Breast epithelium (tissue), 3 donors: ENCODE data around the gene ZNF423.

Source experiments
- CTCF ChIP-seq, 3 donors: fragments of 450-650 bp; IDR thresholded peaks; one replicate each; pipeline ENCODE4 v1.5.1; 2016 to 2017; ENCODE audit warnings: antibody characterized with exemption in 3 of 3, mild to moderate bottlenecking in 3 of 3, moderate library complexity in 3 of 3
- POLR2A ChIP-seq: fragments of 450-650 bp; IDR thresholded peaks from one replicate; pipeline ENCODE4 v1.6.1; 2016; ENCODE audit warnings: antibody characterized with exemption, mild to moderate bottlenecking, moderate library complexity

GRCh38 chr16:49578435-49579024 is 277.4 kb downstream of the ZNF423 start:
- no peak for TF ChIP-seq CTCF (IDR thresholded peaks at IDR 0.05)
- no peak for TF ChIP-seq POLR2A
